Lung (tissue), 12 donors: Measurements from ENCODE around the gene SDS. TPM values are rescaled to one million over a fixed set of nuclear protein-coding genes. Genes with fewer than 3 reads are reported as not detected.

ENCODE experiments used
- ATAC-seq: fragments of 200-7000 bp; cut with Tn5 transposase; one replicate; pipeline ENCODE4 v1.9.1; 2020; ENCODE audit warnings: moderate number of reproducible peaks; ENCODE audit not compliant: insufficient read depth, low FRiP score
- DNase-seq, 3 donors: peaks; one replicate each; pipeline ENCODE4 v3.0.0-alpha.2; 2013 to 2017
- H3K27ac ChIP-seq, 2 donors: one replicate each; pipeline ENCODE4 v1.5.1; 2013; ENCODE audit warnings: mild to moderate bottlenecking in 2 of 2, moderate library complexity in 2 of 2, control low read depth in 1 of 2, inconsistent platforms in 1 of 2, low read depth in 1 of 2, low read length in 1 of 2
- H3K27me3 ChIP-seq, 3 donors: one replicate each; pipeline ENCODE4 v1.5.1; 2013; ENCODE audit warnings: low read length in 2 of 3; ENCODE audit not compliant: control insufficient read depth in 3 of 3, insufficient read depth in 3 of 3
- H3K36me3 ChIP-seq, 4 donors: one replicate each; pipeline ENCODE4 v1.5.1; 2013; ENCODE audit warnings: low read length in 4 of 4, mild to moderate bottlenecking in 1 of 4, moderate library complexity in 1 of 4; ENCODE audit not compliant: control insufficient read depth in 4 of 4, insufficient read depth in 4 of 4
- H3K4me1 ChIP-seq, 5 donors: one replicate each; pipeline ENCODE4 v1.5.1; 2013; ENCODE audit warnings: low read length in 5 of 5, mild to moderate bottlenecking in 2 of 5, moderate library complexity in 1 of 5; ENCODE audit not compliant: control insufficient read depth in 5 of 5, insufficient read depth in 5 of 5
- H3K4me3 ChIP-seq: one replicate; pipeline ENCODE4 v1.5.1; 2013; ENCODE audit warnings: mild to moderate bottlenecking, control low read depth, moderate library complexity
- H3K9ac ChIP-seq, 2 donors: one replicate each; pipeline ENCODE4 v1.5.1; 2013; ENCODE audit warnings: low read length in 2 of 2, control low read depth in 1 of 2; ENCODE audit not compliant: insufficient read depth in 1 of 2
- H3K9me3 ChIP-seq, 4 donors: one replicate each; pipeline ENCODE4 v1.5.1; 2013; ENCODE audit warnings: low read length in 3 of 4, mild to moderate bottlenecking in 1 of 4, moderate library complexity in 1 of 4; ENCODE audit not compliant: control insufficient read depth in 4 of 4, insufficient read depth in 3 of 4
- CTCF ChIP-seq: IDR thresholded peaks from 2 replicates; pipeline ENCODE4 v1.5.1; 2012; ENCODE audit warnings: mild to moderate bottlenecking; ENCODE audit errors: control extremely low read depth, extremely low read depth
- whole genome bisulfite sequencing, 2 donors: extraction: QIAGEN DNeasy Blood & Tissue Kit; methylation state at CpG; one replicate each; pipeline ENCODE4 v1.1.7; 2013; 5-methylcytosine and 5-hydroxymethylcytosine counted together
- polyA plus RNA-seq, 2 donors: library from polyadenylated mRNA; stranded (reverse); fragments of 200-250 nt; gene quantifications; one replicate each; pipeline ENCODE4 v1.2.1, GENCODE V29; 2013
- total RNA-seq, 2 donors: library from RNA; depleted of rRNA in 1 of 2; stranded (reverse); fragments of >200 nt in 1 of 2; gene quantifications; one replicate each; pipeline ENCODE4 v1.2.1, GENCODE V29; 2014 to 2021
- donor health status: control.
- donor health status: control.
- donor health status: Bipolar disorder and iron deficiency.
- donor health status: healthy.
- donor health status: DM: yes; HTN: yes; CAD: no.

SDS gene
- total and polyA plus RNA-seq, 4 donors, result 0.20 to 8.4 (median 2.1) TPM

GRCh38 chr12:113373440-113373839 lies 30.2 kb downstream of the SDS start:
- no peak for TF ChIP-seq CTCF
- ATAC-seq (no peak), DNase-seq (no peak)
- H3K27ac ChIP-seq, result no peak overlapping the region
- H3K4me3 ChIP-seq, result no peak overlapping the region
- no peaks in the 10 kb centered on the region for H3K4me1 ChIP-seq
- peaks cover 13 to 45% (median 16%) of the 10 kb centered on the region in 4 donors for H3K36me3 ChIP-seq
- peaks cover 0 to 2% (median 0%) of the 10 kb centered on the region in 4 donors for H3K9me3 ChIP-seq
- no peaks in the 10 kb centered on the region for H3K27me3 ChIP-seq
- 95 to 97% methylated on average over 3 of the region's 3 CpGs for WGBS, 2 donors
- no peak overlapping the region for H3K9ac ChIP-seq

- ATAC-seq, result no peak
- no peak for TF ChIP-seq CTCF
- DNase-seq, result no peak
- no peak overlapping the region for H3K27ac ChIP-seq
- H3K9ac ChIP-seq, result no peak overlapping the region
- H3K4me3 ChIP-seq, result no peak overlapping the region
- H3K27me3 ChIP-seq, result no peaks in the 10 kb centered on the region
- H3K36me3 ChIP-seq, result peaks cover 13 to 43% (median 16%) of the 10 kb centered on the region in 4 donors
- H3K9me3 ChIP-seq, result peaks cover 0 to 2% (median 0%) of the 10 kb centered on the region in 4 donors
- H3K4me1 ChIP-seq, result no peaks in the 10 kb centered on the region
- 91 to 99% methylated on average over 9 of the region's 9 CpGs for WGBS, 2 donors
Observed at GRCh38 chr12:113372371-113372770, 31.3 kb downstream of the SDS start.

GRCh38 chr12:113371808-113372207 lies 31.9 kb downstream of the SDS start:
- no peak for ATAC-seq
- no peaks in the 10 kb centered on the region for H3K4me1 ChIP-seq

More at GRCh38 chr12:113371808-113372207, 31.9 kb downstream of the SDS start:
- H3K27me3 ChIP-seq, result no peaks in the 10 kb centered on the region
- H3K9me3 ChIP-seq, result peaks cover 0 to 2% (median 0%) of the 10 kb centered on the region in 4 donors
- H3K36me3 ChIP-seq, result peaks cover 12 to 40% (median 15%) of the 10 kb centered on the region in 4 donors
- H3K27ac ChIP-seq, result no peak overlapping the region
- no peak for DNase-seq
- H3K4me3 ChIP-seq, result no peak overlapping the region
- no peak for TF ChIP-seq CTCF
- WGBS, 2 donors, result 96 to 100% methylated on average over 6 of the region's 6 CpGs
- no peak overlapping the region for H3K9ac ChIP-seq
